ENCODE data around the gene PPP2R5C. TPM values are rescaled to one million over a fixed set of nuclear protein-coding genes. Genes with fewer than 3 reads are reported as not detected.
A peak's percentile ranks its signal among the peaks of the same experiment; 100 is the strongest.
"Not testable (repeated sequence)": the region's sequence is repeated elsewhere in the genome, so short reads cannot be mapped to it uniquely, and the experiment has no call there.

PPP2R5C gene
- total RNA-seq, 2 experiments from 2014 or later, result 291 to 300 TPM

DNA sequence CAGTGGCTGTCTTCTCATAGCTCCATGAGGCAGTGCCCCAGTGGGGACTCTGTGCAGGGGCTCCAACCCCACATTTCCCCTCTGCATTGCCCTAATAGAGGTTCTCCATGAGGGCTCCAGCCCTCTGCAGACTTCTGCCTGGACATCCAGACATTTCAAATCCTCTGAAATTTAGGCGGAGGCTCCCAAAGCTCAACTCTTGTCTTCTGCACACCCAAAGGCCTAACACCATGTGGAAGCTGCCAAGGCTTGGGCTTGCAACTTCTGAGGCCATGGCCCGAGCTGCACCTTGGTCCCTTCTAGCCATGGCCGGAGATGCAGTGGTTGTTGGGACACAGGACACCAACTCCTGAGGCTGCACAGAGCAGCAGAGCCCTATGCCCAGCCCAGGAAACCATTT is 20.5 kb upstream of the PPP2R5C start:
- ChIA-PET POLR2A (no interaction called here), CTCF (interaction anchor here (1.1 kb wide), 1 partner anchor 22 kb away, joined by 3 read pairs; no protein-coding TSS in a partner anchor)
- H3K27me3 Mint-ChIP-seq, result peaks cover 3% of the 10 kb centered on the region
- H3K4me1 Mint-ChIP-seq, result peaks cover 7% of the 10 kb centered on the region
- peaks cover 17% of the 10 kb centered on the region for H3K36me3 Mint-ChIP-seq (ENCODE audit: low read depth)
- H3K4me3 Mint-ChIP-seq, result no peak overlapping the region
- H3K27ac Mint-ChIP-seq, result no peak overlapping the region
- peaks cover 29% of the 10 kb centered on the region for H3K9me3 Mint-ChIP-seq
- DNase-seq, result no peak

DNA sequence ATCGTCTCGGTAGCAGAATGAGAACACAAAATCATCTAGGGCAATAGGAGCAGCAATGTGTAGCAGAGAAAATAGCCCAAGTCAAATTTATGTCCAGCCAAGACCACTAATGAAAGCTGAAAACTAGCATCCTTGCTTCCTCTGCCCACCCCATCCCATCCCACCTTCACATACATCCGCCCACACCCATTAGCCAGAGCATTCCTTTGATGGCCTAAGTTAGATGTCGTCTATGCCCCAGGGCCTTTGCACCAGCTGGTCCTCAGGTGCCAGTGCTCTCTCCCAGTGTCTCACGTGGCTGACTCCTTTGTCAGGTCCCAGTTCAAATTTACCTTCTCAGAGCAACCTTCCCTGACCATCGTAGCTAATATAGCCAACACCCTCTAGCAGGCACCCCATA is 17.8 kb upstream of the PPP2R5C start:
- peaks cover 23% of the 10 kb centered on the region for H3K27me3 Mint-ChIP-seq
- H3K9me3 Mint-ChIP-seq, result peaks cover 29% of the 10 kb centered on the region
- POLR2A ChIA-PET, result no interaction called here
- H3K4me1 Mint-ChIP-seq, result no peaks in the 10 kb centered on the region
- no peak overlapping the region for H3K4me3 Mint-ChIP-seq
- H3K27ac Mint-ChIP-seq, result no peak overlapping the region
- no peak for DNase-seq
- peaks cover 17% of the 10 kb centered on the region for H3K36me3 Mint-ChIP-seq (ENCODE audit: low read depth)
- CTCF ChIA-PET, result no interaction called here

DNA sequence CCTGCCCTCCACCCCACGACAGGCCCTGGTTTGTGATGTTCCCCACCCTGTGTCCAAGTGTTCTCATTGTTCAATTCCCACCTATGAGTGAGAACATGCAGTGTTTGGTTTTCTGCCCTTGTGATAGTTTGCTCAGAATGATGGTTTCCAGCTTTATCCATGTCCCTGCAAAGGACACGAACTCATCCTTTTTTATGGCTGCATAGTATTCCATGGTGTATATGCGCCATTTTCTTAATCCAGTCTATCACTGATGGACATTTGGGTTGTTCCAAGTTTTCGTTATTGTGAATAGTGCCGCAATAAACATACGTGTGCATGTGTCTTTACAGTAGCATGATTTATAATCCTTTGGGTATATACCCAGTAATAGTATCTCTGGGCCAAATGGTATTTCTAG is 17.1 kb upstream of the PPP2R5C start:
- H3K4me1 Mint-ChIP-seq, CTCF ChIA-PET, H3K4me3 Mint-ChIP-seq, DNase-seq, H3K27ac Mint-ChIP-seq, POLR2A ChIA-PET: not testable (repeated sequence)
- H3K27me3 Mint-ChIP-seq, result peaks cover 27% of the 10 kb centered on the region
- peaks cover 24% of the 10 kb centered on the region for H3K9me3 Mint-ChIP-seq
- peaks cover 17% of the 10 kb centered on the region for H3K36me3 Mint-ChIP-seq (ENCODE audit: low read depth)

DNA sequence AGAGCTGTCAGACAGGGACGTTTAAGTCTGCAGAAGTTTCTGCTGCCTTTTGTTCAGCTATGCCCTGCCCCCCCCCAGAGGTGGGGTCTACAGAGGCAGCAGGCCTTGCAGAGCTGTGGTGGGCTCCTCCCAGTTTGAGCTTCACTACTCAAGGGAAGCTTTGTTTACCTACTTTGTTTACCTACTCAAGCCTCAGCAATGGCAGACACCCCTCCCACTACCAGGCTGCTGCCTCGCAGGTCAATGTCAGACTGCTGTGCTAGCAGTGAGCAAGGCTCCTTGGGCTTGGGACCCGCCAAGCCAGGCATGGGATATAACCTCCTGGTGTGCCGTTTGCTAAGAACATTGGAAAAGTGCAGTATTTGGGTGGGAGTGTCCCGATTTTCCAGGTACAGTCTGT is 11.8 kb upstream of the PPP2R5C start:
- H3K36me3 Mint-ChIP-seq (ENCODE audit: low read depth); H3K27ac Mint-ChIP-seq; POLR2A ChIA-PET; DNase-seq; H3K4me1 Mint-ChIP-seq; H3K4me3 Mint-ChIP-seq: not testable (repeated sequence)
- CTCF ChIA-PET, result interaction anchor here (0.9 to 1.3 kb wide), 2 partner anchors 21 to 43 kb away, joined by 3 read pairs; no protein-coding TSS in a partner anchor
- peaks cover 19% of the 10 kb centered on the region for H3K9me3 Mint-ChIP-seq
- H3K27me3 Mint-ChIP-seq, result peaks cover 58% of the 10 kb centered on the region

DNA sequence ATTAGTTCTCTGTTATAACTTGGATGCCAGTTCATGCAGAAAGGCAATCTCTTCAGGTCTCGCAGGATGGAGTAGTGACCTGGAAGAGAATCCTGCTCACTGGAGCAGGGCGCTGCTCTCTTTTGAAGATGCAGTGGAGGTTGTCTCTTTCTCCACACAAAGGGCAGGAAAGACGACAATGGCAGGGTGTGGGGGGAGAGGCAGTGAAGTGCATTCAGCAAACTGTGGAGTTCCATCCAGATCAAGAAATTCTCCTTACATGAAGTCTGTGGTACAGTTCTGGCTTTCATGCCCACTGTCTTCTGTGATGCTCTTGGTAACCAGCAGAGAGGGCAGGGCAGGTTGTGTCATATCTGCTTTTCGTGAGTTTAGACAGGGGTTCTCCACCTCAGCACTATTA is 6.6 kb upstream of the PPP2R5C start:
- Mint-ChIP-seq H3K27me3 (peaks cover 42% of the 10 kb centered on the region), H3K27ac (no peak overlapping the region), H3K4me1 (peaks cover 6% of the 10 kb centered on the region), H3K4me3 (no peak overlapping the region), H3K9me3 (peaks cover 19% of the 10 kb centered on the region), H3K36me3 (ENCODE audit: low read depth) (peaks cover 2% of the 10 kb centered on the region)
- no peak for DNase-seq
- ChIA-PET CTCF (no interaction called here), POLR2A (no interaction called here)

DNA sequence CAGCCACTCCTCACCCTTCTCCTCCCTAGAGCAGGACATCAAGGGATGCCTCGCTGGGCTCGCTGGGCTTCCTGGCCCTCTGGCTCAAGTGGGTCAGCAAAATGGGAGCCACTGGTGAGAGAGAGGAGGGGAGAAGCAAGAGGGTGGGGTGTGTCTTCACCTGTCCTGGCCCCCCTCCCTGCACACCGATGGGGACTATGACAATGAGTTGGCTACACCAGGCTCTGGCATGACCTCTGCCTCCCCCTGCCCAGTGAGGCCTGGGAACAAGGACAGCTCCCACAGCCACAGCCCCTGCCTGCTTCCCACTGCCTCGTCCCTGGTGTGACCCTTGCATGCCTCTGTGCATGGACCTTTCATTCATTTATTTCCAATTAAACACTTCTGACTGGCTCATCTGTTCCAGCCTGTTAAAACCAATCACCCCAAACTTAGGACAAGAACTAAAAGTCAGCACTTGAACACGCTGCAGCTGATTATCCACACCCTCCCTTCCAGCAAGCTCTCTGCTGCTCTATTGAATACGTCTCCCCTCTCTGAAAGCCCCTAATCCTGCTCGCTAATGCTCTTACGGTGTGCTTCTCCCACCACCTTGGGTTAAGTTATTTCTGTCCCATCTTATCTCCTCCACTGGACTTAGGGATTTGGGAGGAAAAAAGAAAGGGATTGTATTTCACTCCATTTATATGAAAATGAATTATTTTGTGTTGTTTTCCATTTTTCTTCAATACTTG is 5.8 kb upstream of the PPP2R5C start:
- DNase-seq, result no peak
- Mint-ChIP-seq H3K4me1 (peaks cover 9% of the 10 kb centered on the region), H3K27ac (no peak overlapping the region), H3K27me3 (peaks cover 40% of the 10 kb centered on the region), H3K9me3 (peaks cover 19% of the 10 kb centered on the region), H3K4me3 (no peak overlapping the region), H3K36me3 (ENCODE audit: low read depth) (peaks cover 2% of the 10 kb centered on the region)
- POLR2A ChIA-PET, result no interaction called here
- CTCF ChIA-PET, result interaction anchor here (1.6 kb wide), 1 partner anchor 14 kb away, joined by 3 read pairs; no protein-coding TSS in a partner anchor

DNA sequence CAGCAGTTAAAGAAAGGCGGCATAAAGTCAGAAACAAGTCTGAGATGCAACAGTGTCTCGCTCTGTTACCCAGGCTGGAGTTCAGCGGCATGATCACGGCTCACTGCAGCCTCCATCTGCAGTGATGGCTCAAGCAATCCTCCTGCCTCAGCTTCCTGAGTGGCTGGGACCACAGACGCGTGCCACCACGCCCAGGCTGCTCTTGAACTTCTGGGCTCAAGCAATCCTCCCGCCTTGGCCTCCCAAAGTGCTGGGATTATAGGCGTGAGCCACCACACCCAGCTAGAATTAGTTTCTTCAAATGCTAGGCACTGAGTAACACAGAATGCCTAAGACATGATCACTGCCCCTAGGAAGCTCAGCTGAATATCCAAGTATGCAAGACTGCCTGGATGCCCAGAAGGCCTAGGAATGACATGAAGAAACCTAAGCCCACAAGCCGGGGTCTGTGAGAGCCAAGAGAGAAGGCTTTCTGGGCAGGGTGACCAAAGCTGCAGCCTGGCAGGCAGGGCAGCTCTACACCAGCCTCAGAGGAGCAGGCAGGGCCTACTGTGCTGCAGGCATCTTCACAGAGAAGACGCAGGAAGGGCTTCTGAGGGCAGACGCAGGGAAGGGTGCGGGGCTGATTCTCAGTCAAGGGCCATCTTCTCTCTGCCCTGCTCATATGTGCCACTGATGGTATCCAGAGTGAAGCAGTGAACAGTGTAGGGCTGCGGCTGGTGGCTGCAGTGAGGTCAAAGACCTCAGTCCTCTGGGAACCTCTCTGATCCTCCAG is 4.3 kb upstream of the PPP2R5C start:
- Mint-ChIP-seq H3K27me3 (peaks cover 29% of the 10 kb centered on the region), H3K4me1 (peaks cover 10% of the 10 kb centered on the region), H3K27ac (no peak overlapping the region), H3K9me3 (peaks cover 19% of the 10 kb centered on the region), H3K36me3 (ENCODE audit: low read depth) (no peaks in the 10 kb centered on the region), H3K4me3 (no peak overlapping the region)
- DNase-seq, result no peak
- POLR2A ChIA-PET, result no interaction called here
- CTCF ChIA-PET, result interaction anchor here (1.6 kb wide), 1 partner anchor 13 kb away, joined by 3 read pairs; no protein-coding TSS in a partner anchor

DNA sequence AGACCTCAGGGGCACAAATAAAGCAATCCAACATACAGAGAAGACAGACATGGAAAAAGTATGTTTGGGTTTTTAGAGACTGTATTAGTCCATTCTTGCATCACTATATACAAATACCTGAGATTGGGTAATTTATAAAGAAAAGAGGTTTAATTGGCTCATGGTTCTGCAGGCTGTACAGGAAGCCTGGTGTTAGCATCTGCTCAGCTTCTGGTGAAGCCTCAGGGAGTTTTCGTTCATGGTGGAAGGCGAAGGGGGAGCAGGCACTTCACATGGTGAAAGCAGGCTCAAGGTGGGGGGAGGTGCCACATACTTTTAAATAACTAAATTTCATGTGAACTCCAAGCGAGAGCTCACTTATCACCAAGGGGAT is 3.7 kb upstream of the PPP2R5C start:
- peaks cover 14% of the 10 kb centered on the region for H3K9me3 Mint-ChIP-seq
- peaks cover 25% of the 10 kb centered on the region for H3K27me3 Mint-ChIP-seq
- ChIA-PET CTCF (no interaction called here), POLR2A (no interaction called here)
- no peaks in the 10 kb centered on the region for H3K36me3 Mint-ChIP-seq (ENCODE audit: low read depth)
- peaks cover 15% of the 10 kb centered on the region for H3K4me1 Mint-ChIP-seq
- no peak for DNase-seq
- H3K27ac Mint-ChIP-seq, result no peak overlapping the region
- no peak overlapping the region for H3K4me3 Mint-ChIP-seq

DNA sequence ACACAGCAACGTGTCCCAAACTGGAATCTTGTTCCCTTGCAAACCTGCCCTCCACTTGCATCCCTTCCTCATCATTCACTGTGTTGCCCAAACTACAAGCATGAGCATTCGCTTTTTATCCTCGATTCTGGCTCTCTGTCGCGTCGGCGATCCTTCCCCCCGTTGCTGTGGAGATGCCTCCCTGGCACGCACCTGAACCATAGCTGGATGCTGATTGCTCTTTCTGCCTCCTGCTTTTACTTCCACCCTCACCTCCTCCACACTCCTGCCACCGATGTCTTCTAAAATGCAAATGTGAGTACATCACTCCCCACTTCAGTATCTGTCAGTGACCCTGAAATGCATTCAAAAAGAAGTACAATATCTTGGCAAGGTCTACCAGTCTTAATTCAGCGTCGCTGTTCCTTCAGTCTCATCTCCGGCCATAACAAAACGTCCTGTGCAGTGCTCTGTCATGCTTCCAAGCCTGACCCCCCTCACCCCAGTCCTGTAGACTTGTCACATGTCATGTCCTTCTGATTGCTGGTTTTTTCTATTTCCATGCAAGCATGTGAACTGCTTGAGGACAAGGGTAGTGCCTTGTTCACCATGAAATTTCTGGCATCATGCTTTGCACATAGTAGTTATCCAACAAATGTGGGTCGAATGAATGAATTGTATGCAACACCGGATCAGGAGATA is 2.5 kb upstream of the PPP2R5C start:
- no peak overlapping the region for H3K4me3 Mint-ChIP-seq
- H3K27ac Mint-ChIP-seq, result no peak overlapping the region
- no peak for DNase-seq
- ChIA-PET POLR2A (no interaction called here), CTCF (interaction anchor here (0.7 to 2.5 kb wide), 3 partner anchors 11 to 61 kb away, joined by 3 to 7 read pairs (median 3); no protein-coding TSS in a partner anchor)
- H3K27me3 Mint-ChIP-seq, result peaks cover 18% of the 10 kb centered on the region
- H3K4me1 Mint-ChIP-seq, result peaks cover 26% of the 10 kb centered on the region
- peaks cover 4% of the 10 kb centered on the region for H3K36me3 Mint-ChIP-seq (ENCODE audit: low read depth)
- peaks cover 6% of the 10 kb centered on the region for H3K9me3 Mint-ChIP-seq

DNA sequence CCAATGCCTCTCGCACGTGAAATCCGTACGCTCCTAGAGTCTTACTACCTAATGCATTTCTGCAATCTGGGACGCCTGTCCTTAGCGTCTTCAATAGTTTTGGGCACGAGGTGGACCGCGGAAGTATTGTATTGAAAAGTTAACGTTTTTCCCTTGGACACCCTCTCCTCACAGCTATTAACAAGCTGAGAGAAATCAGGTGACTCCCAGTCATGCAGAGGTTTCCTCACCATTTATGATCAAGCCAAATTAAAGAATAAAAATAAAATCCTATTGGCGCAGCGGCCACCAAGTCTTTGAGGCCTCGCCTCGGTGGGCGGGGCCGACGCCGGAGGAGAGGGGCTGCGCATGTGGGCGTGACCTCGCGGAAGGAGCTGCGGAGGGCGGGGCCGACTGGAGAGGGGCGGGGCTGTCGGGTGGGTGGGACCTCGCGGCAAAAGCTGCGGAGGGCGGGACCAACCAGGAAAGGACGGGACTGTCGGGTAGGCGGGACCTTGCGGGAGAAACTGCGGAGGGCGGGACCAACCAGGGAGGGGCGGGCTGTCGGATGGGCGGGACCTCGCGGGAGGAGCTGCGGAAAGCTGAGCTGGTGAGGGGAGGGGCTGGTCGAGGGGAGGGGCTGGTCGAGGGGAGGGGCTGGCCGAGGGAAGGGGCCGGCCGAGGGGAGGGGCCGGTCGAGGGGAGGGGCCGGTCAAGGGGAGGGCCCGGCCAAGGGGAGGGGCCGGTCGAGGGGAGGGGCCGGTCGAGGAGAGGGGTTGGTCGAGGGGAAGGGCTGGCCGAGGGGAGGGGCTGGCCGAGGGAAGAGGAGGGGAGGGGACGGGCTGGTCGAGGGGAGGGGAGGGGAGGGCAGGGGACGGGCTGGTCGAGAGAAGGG is 1.1 kb upstream of the PPP2R5C start:
- Mint-ChIP-seq H3K4me1 (peaks cover 32% of the 10 kb centered on the region), H3K27ac (peak overlapping the region; percentile 70)

DNA sequence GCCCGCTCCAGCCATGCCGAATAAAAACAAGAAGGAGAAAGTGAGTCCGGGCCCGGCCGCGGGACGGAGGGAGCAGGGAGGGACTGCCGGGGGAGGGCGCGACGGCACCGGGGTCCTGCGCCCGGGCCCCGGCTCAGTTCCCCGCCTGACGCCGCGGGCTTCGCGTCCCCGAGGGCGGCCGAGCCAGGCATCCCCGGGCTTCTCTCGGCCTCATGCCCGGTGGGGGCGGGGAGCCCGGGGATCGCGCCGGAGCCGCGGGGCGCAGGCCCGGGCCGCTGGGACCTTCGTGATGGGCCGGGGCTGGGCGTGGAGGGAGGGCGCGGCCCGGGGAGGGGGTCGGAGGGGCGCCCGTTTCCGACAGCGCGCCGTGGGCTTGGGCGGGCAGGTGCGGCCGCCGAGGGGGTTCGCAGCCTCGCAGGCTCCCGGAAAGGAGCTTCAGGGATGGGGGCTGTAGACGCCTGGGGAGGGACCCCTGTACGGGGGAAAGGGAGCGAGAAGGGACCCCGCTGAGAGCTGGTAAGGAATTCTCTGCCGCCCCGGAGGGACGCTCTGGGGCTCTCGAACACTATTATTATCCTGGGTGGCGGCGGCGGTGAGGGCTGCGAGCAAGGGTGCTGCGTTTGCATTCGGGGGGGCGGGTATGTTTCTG is 496 bp downstream of the PPP2R5C start:
- H3K4me1 Mint-ChIP-seq, result peaks cover 30% of the 10 kb centered on the region
- H3K9me3 Mint-ChIP-seq, result no peaks in the 10 kb centered on the region
- POLR2A ChIA-PET, result interaction anchor here (0.9 kb wide), 1 partner anchor 48 kb away, joined by 4 read pairs; no protein-coding TSS in a partner anchor
- peak overlapping the region; percentile 88 for H3K27ac Mint-ChIP-seq
- CTCF ChIA-PET, result interaction anchor here (0.5 to 2.3 kb wide), 7 partner anchors 9 to 1372 kb away, joined by 3 to 15 read pairs (median 3); no protein-coding TSS in a partner anchor
- peaks cover 5% of the 10 kb centered on the region for H3K27me3 Mint-ChIP-seq
- H3K36me3 Mint-ChIP-seq (ENCODE audit: low read depth), result peaks cover 7% of the 10 kb centered on the region
- H3K4me3 Mint-ChIP-seq, result peak overlapping the region; percentile 85
- peak; percentile 35 for DNase-seq

More for the DNA sequence above, 1.1 kb upstream of the PPP2R5C start:
- Mint-ChIP-seq H3K27me3 (peaks cover 8% of the 10 kb centered on the region), H3K9me3 (no peaks in the 10 kb centered on the region), H3K36me3 (ENCODE audit: low read depth) (peaks cover 5% of the 10 kb centered on the region), H3K4me3 (peak overlapping the region; percentile 59)
- CTCF ChIA-PET, result interaction anchor here (0.7 to 2.5 kb wide), 8 partner anchors 10 to 185 kb away, joined by 3 to 7 read pairs (median 4); no protein-coding TSS in a partner anchor
- POLR2A ChIA-PET, result interaction anchor here (0.5 to 1.2 kb wide), 4 partner anchors 24 to 61 kb away, joined by 3 to 5 read pairs (median 3); no protein-coding TSS in a partner anchor
- peak; percentile 96 for DNase-seq
